ENCODE data around the gene ZNF462.

ZNF462 gene, protein sequence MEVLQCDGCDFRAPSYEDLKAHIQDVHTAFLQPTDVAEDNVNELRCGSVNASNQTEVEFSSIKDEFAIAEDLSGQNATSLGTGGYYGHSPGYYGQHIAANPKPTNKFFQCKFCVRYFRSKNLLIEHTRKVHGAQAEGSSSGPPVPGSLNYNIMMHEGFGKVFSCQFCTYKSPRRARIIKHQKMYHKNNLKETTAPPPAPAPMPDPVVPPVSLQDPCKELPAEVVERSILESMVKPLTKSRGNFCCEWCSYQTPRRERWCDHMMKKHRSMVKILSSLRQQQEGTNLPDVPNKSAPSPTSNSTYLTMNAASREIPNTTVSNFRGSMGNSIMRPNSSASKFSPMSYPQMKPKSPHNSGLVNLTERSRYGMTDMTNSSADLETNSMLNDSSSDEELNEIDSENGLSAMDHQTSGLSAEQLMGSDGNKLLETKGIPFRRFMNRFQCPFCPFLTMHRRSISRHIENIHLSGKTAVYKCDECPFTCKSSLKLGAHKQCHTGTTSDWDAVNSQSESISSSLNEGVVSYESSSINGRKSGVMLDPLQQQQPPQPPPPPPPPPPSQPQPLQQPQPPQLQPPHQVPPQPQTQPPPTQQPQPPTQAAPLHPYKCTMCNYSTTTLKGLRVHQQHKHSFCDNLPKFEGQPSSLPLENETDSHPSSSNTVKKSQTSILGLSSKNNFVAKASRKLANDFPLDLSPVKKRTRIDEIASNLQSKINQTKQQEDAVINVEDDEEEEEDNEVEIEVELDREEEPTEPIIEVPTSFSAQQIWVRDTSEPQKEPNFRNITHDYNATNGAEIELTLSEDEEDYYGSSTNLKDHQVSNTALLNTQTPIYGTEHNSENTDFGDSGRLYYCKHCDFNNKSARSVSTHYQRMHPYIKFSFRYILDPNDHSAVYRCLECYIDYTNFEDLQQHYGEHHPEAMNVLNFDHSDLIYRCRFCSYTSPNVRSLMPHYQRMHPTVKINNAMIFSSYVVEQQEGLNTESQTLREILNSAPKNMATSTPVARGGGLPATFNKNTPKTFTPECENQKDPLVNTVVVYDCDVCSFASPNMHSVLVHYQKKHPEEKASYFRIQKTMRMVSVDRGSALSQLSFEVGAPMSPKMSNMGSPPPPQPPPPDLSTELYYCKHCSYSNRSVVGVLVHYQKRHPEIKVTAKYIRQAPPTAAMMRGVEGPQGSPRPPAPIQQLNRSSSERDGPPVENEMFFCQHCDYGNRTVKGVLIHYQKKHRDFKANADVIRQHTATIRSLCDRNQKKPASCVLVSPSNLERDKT (N-terminal part only)

DNA sequence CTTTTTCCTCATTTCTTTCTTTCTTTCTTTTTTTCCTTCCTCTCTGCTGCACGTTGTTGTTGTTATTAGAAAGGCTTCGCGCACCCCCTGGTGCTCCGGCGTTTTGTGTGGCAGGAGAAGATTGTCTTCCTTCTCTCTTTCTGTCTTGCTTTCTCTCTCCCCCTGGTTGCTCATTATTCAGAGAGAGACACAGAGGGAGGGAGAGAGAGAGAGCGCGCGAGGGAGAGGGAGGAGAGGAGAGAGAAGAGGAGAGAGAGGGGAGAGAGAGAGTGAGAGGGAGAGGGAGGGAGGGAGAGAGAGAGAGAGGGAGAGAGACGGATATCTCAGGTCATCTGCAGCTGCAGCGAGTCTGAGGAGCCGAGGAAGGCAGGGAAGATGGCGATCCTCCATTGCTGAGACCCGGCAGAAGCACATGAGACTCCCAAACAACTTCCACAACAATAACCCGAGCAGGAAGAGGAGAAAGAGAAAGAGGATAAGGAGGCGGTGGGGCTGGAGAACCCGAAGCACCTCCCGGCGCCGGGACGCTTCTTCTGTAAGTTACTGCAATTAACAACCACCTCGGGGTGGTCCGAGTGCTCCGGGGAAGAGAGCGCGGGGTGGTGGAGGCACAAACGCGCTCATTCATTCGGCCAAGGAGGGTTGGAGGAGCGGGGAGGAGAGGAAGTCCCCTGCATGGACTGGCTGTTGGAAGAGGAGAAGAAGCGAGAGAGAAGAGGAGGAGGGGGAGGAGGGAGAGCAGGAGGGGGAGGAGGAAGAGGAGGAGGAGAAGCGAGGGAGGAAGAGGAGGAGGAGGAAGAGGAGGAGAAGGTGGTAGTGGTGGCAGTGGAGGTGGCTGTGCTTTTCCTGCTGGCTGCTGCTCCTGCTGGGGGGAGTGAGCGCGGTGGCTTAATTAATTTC, at the start of gene ZNF462:
Gene ZNF462 (plus strand): TSS at position 346 of the 900 bp plus-strand sequence. CDS start 60,218 bp downstream, outside the sequence.
- no peak for TF ChIP-seq EZH2phosphoT487 (IDR thresholded peaks at IDR 0.05; ENCODE audit: low read depth)
- TF ChIP-seq CTCF (IDR thresholded peaks at IDR 0.05; ENCODE audit: low read depth, low read length) = no peak
- no peak within 1 kb of the TSS for H3K4me3 ChIP-seq (ENCODE audit: low read length)
- no peak within 1 kb of the TSS for H3K9ac ChIP-seq (ENCODE audit: low read length)
- H3K9me3 ChIP-seq (ENCODE audit: insufficient read depth, low read length) = no peaks in the 10 kb centered on the region
- no peaks in the 10 kb centered on the region for H3K27me3 ChIP-seq (ENCODE audit: low read depth, low read length)
- H3K27ac ChIP-seq (ENCODE audit: low read length) = no peak within 1 kb of the TSS
- no peaks in the 10 kb centered on the region for H3K79me2 ChIP-seq (ENCODE audit: low read length)
- H3K4me1 ChIP-seq (ENCODE audit: low read length) = no peaks in the 10 kb centered on the region
- H3K36me3 ChIP-seq (replicated peaks; ENCODE audit: low read depth, low read length) = no peaks in the 10 kb centered on the region
- H4K20me1 ChIP-seq (ENCODE audit: insufficient read depth, low read length) = no peaks in the 10 kb centered on the region
- H2AFZ ChIP-seq (ENCODE audit: low read depth, low read length) = no peak within 1 kb of the TSS
- H3K4me2 ChIP-seq (ENCODE audit: low read length) = no peak within 1 kb of the TSS

- Histone ChIP-seq H3K9me3 (ENCODE audit: insufficient read depth, low read length) (no peaks in the 10 kb centered on the region), H3K4me1 (ENCODE audit: low read length) (peaks cover 15% of the 10 kb centered on the region), H4K20me1 (ENCODE audit: insufficient read depth, low read length) (no peaks in the 10 kb centered on the region), H3K9ac (ENCODE audit: low read length) (no peak overlapping the region), H3K27ac (ENCODE audit: low read length) (no peak overlapping the region), H3K4me3 (ENCODE audit: low read length) (no peak overlapping the region), H3K4me2 (ENCODE audit: low read length) (peak overlapping the region; percentile 33), H3K79me2 (ENCODE audit: low read length) (no peaks in the 10 kb centered on the region), H3K27me3 (ENCODE audit: low read depth, low read length) (peaks cover 3% of the 10 kb centered on the region; the same call in 1 of the 2 replicates), H2AFZ (ENCODE audit: low read depth, low read length) (no peak overlapping the region), H3K36me3 (replicated peaks; ENCODE audit: low read depth, low read length) (no peaks in the 10 kb centered on the region)
- no peak for TF ChIP-seq EZH2phosphoT487 (IDR thresholded peaks at IDR 0.05; ENCODE audit: low read depth)
- TF ChIP-seq CTCF (IDR thresholded peaks at IDR 0.05; ENCODE audit: low read depth, low read length) = no peak
Observed at GRCh38 chr9:106816524-106816923, 46.4 kb upstream of the ZNF462 start.

GRCh38 chr9:106818034-106818433, 44.9 kb upstream of the ZNF462 start:
- H3K4me1 ChIP-seq (ENCODE audit: low read length) = peaks cover 15% of the 10 kb centered on the region
- H3K9ac ChIP-seq (ENCODE audit: low read length) = no peak overlapping the region
- no peak overlapping the region for H3K27ac ChIP-seq (ENCODE audit: low read length)

More at GRCh38 chr9:106818034-106818433, 44.9 kb upstream of the ZNF462 start:
- H3K79me2 ChIP-seq (ENCODE audit: low read length) = no peaks in the 10 kb centered on the region
- no peaks in the 10 kb centered on the region for H3K9me3 ChIP-seq (ENCODE audit: insufficient read depth, low read length)
- TF ChIP-seq EZH2phosphoT487 (IDR thresholded peaks at IDR 0.05; ENCODE audit: low read depth) (no peak), CTCF (IDR thresholded peaks at IDR 0.05; ENCODE audit: low read depth, low read length) (no peak)
- no peak overlapping the region for H3K4me2 ChIP-seq (ENCODE audit: low read length)
- H2AFZ ChIP-seq (ENCODE audit: low read depth, low read length) = no peak overlapping the region
- H4K20me1 ChIP-seq (ENCODE audit: insufficient read depth, low read length) = no peaks in the 10 kb centered on the region
- H3K27me3 ChIP-seq (ENCODE audit: low read depth, low read length) = peaks cover 3% of the 10 kb centered on the region; the same call in 1 of the 2 replicates
- H3K4me3 ChIP-seq (ENCODE audit: low read length) = no peak overlapping the region
- no peaks in the 10 kb centered on the region for H3K36me3 ChIP-seq (replicated peaks; ENCODE audit: low read depth, low read length)
